ENCODE measurements around the gene NT5C3B. TPM values are rescaled to one million over a fixed set of nuclear protein-coding genes. Genes with fewer than 3 reads are reported as not detected.

NT5C3B gene
- total RNA-seq (2022; extraction: Qiagen RNA extraction): 102 to 111 TPM (median 106 TPM) in 5 replicates

DNA sequence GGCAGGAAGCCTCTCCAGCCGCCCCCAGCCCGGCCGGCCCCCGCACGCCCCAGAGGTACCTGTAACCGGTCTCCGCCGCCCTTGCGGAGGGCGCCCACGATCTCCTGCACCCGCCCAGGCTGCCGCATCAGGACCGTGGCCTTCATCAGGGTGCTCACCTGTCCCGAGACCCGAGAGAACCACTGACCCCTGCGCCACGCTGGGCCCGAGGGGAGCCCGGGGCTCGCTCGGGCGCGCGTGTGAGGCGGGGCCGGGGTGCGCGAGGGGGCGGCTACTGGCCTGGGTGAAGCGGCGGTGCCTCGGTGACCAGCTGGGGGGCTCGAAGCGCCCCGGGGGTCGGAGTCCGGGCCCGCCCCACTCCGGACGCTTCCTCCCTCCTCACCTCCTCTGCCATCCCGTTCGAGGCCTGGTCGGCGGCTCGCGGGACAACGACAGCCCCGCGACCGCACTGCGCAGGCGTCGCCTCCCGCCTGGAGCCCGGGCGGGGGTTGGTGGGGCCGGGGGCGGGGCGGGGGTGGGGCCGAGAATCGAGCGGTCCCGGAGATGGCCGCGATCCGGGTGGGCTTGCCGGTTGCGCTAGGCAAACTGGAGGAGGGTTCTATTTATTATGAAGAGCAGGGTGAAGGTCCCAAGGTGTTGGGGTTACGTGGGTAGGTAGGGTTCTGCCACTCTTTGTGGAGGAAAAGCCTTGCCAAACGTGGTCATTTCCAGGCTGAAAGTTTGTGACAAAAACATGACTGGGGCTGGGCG is at the start of gene NT5C3B:
TSS of gene NT5C3B (minus strand) at position 433 of the 750 bp plus-strand sequence. CDS start at position 394, 39 bp downstream.

DNA sequence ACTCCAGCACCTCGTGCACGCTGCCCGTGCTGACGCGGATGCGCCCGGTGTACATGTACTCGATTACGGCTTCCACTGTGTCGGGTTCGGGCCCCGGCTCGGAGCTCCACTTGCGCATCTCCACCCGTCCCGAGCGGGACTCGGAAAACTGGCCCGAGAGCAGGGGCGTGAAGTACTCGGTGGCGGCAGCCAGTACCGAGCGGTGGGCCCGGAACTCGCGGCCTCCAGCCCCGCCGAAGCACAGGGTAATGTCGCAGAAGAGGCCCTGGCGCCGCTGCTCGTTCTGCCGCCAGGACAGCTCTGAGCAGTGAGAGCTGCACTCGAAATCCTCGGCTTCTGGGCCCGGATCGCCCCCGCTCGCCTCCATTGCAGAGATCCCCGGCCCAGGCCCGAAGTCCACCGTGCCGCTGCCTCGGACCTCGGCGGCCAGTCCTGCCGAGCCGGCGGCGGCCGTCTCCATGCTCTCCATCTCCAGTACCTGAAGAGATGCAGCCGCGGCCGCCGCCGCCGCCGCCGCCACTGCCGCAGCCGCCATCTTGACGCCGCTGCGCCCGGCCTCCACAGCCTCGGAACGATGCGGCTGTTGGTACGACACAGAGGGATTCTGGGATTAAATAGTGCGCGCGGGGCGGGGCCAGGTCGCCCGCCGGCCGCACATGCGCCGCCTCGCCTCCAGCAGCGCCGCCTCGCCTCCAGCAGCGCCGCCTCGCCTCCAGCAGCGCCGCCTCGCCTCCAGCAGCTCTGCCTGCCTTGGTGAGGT is 29.0 kb upstream of the NT5C3B start, which contains the start of gene KLHL11:
TSS of gene KLHL11 (minus strand) at position 588 of the 760 bp plus-strand sequence. CDS start at position 535, 53 bp downstream.

DNA sequence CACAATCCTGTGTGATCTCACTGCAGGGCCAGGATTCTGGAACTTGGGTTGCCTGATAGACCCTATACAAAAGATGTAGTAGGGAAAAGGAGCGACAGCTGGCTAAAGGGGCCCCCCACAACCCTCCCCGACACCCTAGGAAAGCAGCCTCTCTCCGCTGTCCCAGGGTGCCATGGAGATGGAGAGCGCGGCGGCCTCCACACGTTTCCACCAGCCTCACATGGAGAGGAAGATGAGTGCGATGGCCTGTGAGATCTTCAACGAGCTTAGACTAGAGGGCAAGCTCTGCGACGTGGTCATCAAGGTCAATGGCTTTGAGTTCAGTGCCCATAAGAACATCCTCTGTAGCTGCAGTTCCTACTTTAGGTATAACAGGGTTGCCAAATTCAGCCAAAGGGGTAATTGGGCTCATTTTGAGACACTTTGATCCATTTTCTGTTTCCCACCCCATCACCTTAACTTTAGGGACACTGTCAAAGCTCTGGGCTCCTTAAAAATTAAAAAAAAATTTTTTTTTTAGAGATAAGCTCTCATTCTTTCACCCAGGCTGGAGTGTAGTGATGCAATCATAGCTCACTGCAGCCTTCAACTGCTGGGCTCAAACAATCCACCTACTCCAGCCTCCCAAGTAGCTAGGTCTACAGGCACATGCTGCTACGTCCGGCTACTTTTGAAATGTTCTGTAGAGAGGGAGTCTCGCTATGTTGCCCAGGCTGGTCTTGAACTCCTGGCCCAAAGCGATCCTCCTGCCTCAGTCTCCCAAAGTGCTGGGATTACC is 1.9 kb upstream of the NT5C3B start, which contains the start of gene KLHL10:
TSS of gene KLHL10 (plus strand) at position 65 of the 778 bp plus-strand sequence. CDS start at position 173, 108 bp downstream.

DNA sequence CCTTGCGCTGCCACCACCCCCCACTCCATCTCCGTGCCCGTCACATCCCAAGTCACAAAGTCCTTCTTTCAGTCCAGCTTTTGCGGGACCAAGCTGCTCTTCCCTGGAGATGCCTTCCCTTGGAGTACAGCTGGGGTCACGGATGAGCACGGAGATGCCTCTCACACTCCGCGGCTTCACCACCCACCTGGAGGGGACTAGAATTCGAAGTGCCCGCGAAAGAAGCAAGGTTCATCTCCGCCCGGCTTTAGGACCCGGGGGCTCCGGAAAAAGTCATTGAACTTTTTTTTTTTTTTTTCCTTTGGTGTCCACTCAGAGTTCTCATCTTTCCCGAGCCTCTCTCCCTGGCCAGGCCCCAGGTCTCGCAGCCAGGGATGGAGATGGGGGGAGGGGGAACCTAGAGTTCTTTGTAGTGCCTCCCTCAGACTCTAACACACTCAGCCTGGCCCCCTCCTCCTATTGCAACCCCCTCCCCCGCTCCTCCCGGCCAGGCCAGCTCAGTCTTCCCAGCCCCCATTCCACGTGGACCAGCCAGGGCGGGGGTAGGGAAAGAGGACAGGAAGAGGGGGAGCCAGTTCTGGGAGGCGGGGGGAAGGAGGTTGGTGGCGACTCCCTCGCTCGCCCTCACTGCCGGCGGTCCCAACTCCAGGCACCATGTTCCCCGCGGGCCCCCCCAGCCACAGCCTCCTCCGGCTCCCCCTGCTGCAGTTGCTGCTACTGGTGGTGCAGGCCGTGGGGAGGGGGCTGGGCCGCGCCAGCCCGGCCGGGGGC is 23.5 kb downstream of the NT5C3B start, which contains the start of gene FKBP10:
TSS of gene FKBP10 (plus strand) at position 624 of the 771 bp plus-strand sequence. CDS start at position 655, 31 bp downstream.

DNA sequence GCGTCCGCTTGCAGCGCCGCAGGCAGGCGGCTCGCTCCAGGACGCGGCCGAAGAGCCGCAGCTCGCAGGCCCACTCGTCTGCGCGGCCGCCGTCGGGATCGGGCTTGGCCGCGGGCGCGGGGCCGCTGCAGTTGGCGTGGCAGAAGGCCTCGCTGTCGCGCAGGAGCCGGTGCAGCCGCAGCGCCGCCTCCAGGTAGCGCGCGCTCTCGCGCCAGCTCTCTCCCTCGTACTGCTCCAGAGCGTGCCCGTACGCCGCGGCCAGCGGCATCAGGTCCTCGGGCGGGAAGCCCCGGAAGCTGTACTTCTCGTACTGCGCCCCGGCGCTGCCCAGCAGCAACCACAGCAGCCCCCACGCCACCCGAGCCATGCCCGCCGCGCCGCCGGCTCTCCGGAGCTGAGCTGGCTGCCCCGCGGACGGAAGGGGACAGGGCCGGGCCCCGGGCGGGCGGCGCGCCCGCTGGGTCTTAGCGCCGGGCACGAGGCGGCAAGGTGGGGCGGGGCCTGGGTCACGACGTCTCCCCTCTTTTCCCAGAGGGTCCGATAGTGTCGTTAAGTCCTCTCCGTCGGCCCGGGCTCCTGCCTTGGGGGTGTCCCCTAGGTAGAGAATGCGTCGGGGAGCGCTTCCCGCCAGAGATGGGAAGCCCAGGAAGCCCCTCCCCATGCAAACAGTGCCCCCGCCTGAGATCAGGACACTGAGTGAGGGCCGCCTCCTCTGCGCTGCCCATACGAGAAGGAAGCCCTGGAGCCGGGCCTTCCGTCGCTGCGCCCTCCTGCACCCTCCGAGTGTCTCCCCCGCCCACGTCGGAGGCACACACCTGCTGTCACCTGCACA is 24.3 kb downstream of the NT5C3B start, which contains the start of gene P3H4:
TSS of gene P3H4 (minus strand) at position 401 of the 832 bp plus-strand sequence. CDS start at position 367, 34 bp downstream.

DNA sequence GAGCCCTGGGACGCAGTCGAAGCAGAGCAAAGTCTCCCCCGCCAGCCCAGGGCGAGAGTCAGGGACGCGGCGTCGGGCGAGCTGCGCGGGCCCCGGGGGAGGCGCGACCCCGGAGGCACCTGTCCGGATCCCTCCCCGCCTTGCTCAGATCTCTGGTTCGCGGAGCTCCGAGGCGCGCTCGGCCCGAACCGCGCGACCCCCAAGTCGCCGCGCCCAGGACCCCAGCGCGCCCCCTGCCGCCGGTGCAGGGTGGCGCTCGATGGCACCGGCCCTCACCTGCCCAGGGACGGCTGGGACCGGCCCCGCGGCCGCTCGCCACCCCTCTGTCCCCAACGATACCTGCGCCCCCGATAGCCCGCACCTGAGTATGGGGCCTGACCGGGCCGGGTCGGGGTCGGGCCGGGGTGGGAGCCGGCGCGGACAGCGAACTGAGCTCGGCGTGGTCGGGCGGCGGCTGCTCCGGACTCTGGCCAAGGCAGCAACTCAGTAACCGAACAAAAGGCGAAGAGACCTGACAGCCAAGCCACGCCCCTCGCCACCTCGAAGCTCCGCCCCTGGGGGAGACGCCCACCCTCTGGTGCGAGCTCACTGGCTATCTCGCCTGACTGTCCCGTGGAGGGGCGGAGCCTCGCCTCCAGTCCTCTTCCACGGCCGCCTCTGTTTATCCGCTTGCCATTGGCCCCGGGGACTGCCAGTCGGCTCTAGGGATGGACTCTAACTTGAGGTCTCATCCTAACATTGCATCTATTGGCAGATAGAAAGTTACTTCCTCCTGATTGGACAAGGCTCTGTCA is 49.6 kb downstream of the NT5C3B start, which contains the start of gene JUP:
TSS of gene JUP (minus strand) at position 485 of the 794 bp plus-strand sequence. CDS start 14,857 bp downstream, outside the sequence.

Other genes starting within 250 kb of the NT5C3B start
- 0.18 to 0.34 TPM in 2 of 5 replicates, not detected in the others for gene KRT14, start 249.3 kb downstream of the NT5C3B start, total RNA-seq (2022; extraction: Qiagen RNA extraction)
- 0.62 to 1.2 TPM (median 1.0 TPM) in 5 replicates for gene KRT16, start 223.5 kb downstream of the NT5C3B start, total RNA-seq (2022; extraction: Qiagen RNA extraction)
- gene KRT17, start 211.7 kb downstream of the NT5C3B start, total RNA-seq (2022; extraction: Qiagen RNA extraction): 0.66 to 1.0 TPM (median 0.83 TPM) in 5 replicates
- 1,203 to 1,690 TPM (median 1,363 TPM) in 5 replicates for gene EIF1, start 147.3 kb downstream of the NT5C3B start, total RNA-seq (2022; extraction: Qiagen RNA extraction)
- gene GAST, start 123.9 kb downstream of the NT5C3B start, total RNA-seq (2022; extraction: Qiagen RNA extraction): 0.44 to 0.49 TPM in 2 of 5 replicates, not detected in the others
- gene HAP1, start 101.6 kb downstream of the NT5C3B start, total RNA-seq (2022; extraction: Qiagen RNA extraction): 1.1 to 1.7 TPM (median 1.4 TPM) in 5 replicates
- 85.1 to 127 TPM (median 113 TPM) in 5 replicates for gene JUP, start 49.5 kb downstream of the NT5C3B start, total RNA-seq (2022; extraction: Qiagen RNA extraction)
- gene P3H4, start 24.3 kb downstream of the NT5C3B start, total RNA-seq (2022; extraction: Qiagen RNA extraction): 25.6 to 36.5 TPM (median 33.6 TPM) in 5 replicates
- gene FKBP10, start 23.2 kb downstream of the NT5C3B start, total RNA-seq (2022; extraction: Qiagen RNA extraction): 84.8 to 112 TPM (median 102 TPM) in 5 replicates
- gene KLHL10, start 1.6 kb upstream of the NT5C3B start, total RNA-seq (2022; extraction: Qiagen RNA extraction): 0.10 to 0.18 TPM (median 0.12 TPM) in 3 of 5 replicates, not detected in the others
- gene KLHL11, start 29.2 kb upstream of the NT5C3B start, total RNA-seq (2022; extraction: Qiagen RNA extraction): 2.0 to 3.0 TPM (median 2.9 TPM) in 5 replicates
- gene ACLY, start 82.7 kb upstream of the NT5C3B start, total RNA-seq (2022; extraction: Qiagen RNA extraction): 244 to 274 TPM (median 269 TPM) in 5 replicates
- gene ODAD4, start 94.4 kb upstream of the NT5C3B start, total RNA-seq (2022; extraction: Qiagen RNA extraction): 1.2 to 1.8 TPM (median 1.4 TPM) in 5 replicates
- gene CNP, start 130.6 kb upstream of the NT5C3B start, total RNA-seq (2022; extraction: Qiagen RNA extraction): 56.2 to 72.6 TPM (median 69.8 TPM) in 5 replicates
- gene DNAJC7, start 181.2 kb upstream of the NT5C3B start, total RNA-seq (2022; extraction: Qiagen RNA extraction): 112 to 117 TPM (median 114 TPM) in 5 replicates
- gene NKIRAS2, start 183.9 kb upstream of the NT5C3B start, total RNA-seq (2022; extraction: Qiagen RNA extraction): 41.3 to 47.2 TPM (median 43.7 TPM) in 5 replicates
- gene C17orf113, start 214.4 kb upstream of the NT5C3B start, total RNA-seq (2022; extraction: Qiagen RNA extraction): 0.50 to 0.84 TPM (median 0.68 TPM) in 5 replicates